HCT116 (cell line): ENCODE results near the gene GPR37. TPM values are rescaled to one million over a fixed set of nuclear protein-coding genes. Genes with fewer than 3 reads are reported as not detected.

ENCODE experiments used
- ATAC-seq: fragments of 200-7000 bp; cut with Tn5 transposase; 2 replicates; pipeline ENCODE4 v1.9.1; 2020; ENCODE audit warnings: mild to moderate bottlenecking, moderate library complexity
- BruUV-seq: library from RNA; stranded (reverse); fragments of 400-500 nt; replicated peaks from 2 replicates; lab custom pipeline; 2021; lab: Mats Ljungman, UMichigan
- CTCF ChIA-PET: fragments of 300-600 bp; sonication (Branson Sonifier 250); formaldehyde crosslinking; loops from one replicate; lab custom pipeline; 2021; ENCODE audit warnings: antibody characterized with exemption; lab: Charles Lee
- POLR2A ChIA-PET: fragments of 300-600, 350-600 bp; sonication (Branson Sonifier 250); formaldehyde crosslinking; loops from one replicate; lab custom pipeline; 2021; ENCODE audit warnings: antibody characterized with exemption; lab: Charles Lee
- RAD21 ChIA-PET, 2 experiments: fragments of 300-600 bp; sonication (Branson Sonifier 250); formaldehyde crosslinking; loops; one replicate each; lab custom pipeline; 2023; ENCODE audit warnings: low total read pairs in 2 of 2; ENCODE audit not compliant: uncharacterized antibody in 2 of 2, unreplicated experiment in 2 of 2, low non-redundant PET in 1 of 2; lab: Charles Lee
- DNase-seq: peaks from one replicate; pipeline ENCODE4 v3.0.0-alpha.2; 2010; ENCODE audit warnings: low read depth, low spot score
- H2AFZ ChIP-seq: fragments of 200-600 bp; shearing (Covaris generic), sonication (generic); 2 replicates; pipeline ENCODE4 v1.6.1; 2017; ENCODE audit warnings: low read depth, mixed run types, mixed read lengths, antibody characterized with exemption, low read length; ENCODE audit not compliant: poor library complexity, severe bottlenecking
- H3K27ac ChIP-seq: 2 replicates; pipeline ENCODE4 v1.5.1; 2012; ENCODE audit warnings: low read depth, low read length
- H3K27me3 ChIP-seq: fragments of 200-600 bp; sonication (generic); 2 replicates; pipeline ENCODE4 v1.6.1; 2016; ENCODE audit warnings: mixed run types, low read length, mixed read lengths; ENCODE audit not compliant: insufficient read depth
- H3K36me3 ChIP-seq, 2 experiments: fragments of 200-500 bp in 1 of 2; fragments of 200-600 bp in 1 of 2; sonication (Bioruptor generic) in 1 of 2; sonication (generic) in 1 of 2; 2 replicates each; pipeline versions ENCODE4 v1.5.1 to v1.6.1; 2014 to 2016; ENCODE audit warnings: low read length in 2 of 2, inconsistent platforms in 1 of 2, mixed read lengths in 1 of 2, mixed run types in 1 of 2; ENCODE audit not compliant: insufficient read depth in 2 of 2, control insufficient read depth in 1 of 2
- H3K4me1 ChIP-seq, 2 experiments: fragments of 200-600 bp in 1 of 2; sonication (generic) in 1 of 2; 2 replicates each; pipeline versions ENCODE4 v1.5.1 to v1.6.1; 2012 to 2017; ENCODE audit warnings: low read length in 2 of 2, inconsistent platforms in 1 of 2, mild to moderate bottlenecking in 1 of 2, mixed read lengths in 1 of 2, mixed run types in 1 of 2, moderate library complexity in 1 of 2; ENCODE audit not compliant: insufficient read depth in 2 of 2, control insufficient read depth in 1 of 2
- H3K4me2 ChIP-seq: fragments of 200-600 bp; sonication (generic); 2 replicates; pipeline ENCODE4 v1.6.1; 2017; ENCODE audit warnings: mixed run types, low read length, mixed read lengths
- H3K4me3 ChIP-seq, 2 experiments: fragments of 200-600 bp in 1 of 2; sonication (generic) in 1 of 2; replicated peaks in 1 of 2; 2 replicates each; pipeline ENCODE4 v1.5.1; 2011 to 2016; ENCODE audit warnings: low read length in 2 of 2, control low read depth in 1 of 2, low read depth in 1 of 2, mild to moderate bottlenecking in 1 of 2, mixed read lengths in 1 of 2, mixed run types in 1 of 2
- H3K79me2 ChIP-seq: fragments of 200-600 bp; sonication (generic); 2 replicates; pipeline ENCODE4 v1.6.1; 2017; ENCODE audit warnings: mild to moderate bottlenecking, mixed run types, low read length, moderate library complexity, mixed read lengths; ENCODE audit not compliant: insufficient read depth
- H3K9ac ChIP-seq: fragments of 200-600 bp; sonication (generic); 2 replicates; pipeline ENCODE4 v1.6.1; 2016; ENCODE audit warnings: low read length, mixed read lengths
- H3K9me2 ChIP-seq: fragments of 200-600 bp; sonication (generic), shearing (Covaris generic); 2 replicates; pipeline ENCODE4 v1.6.1; 2017; ENCODE audit warnings: mixed run types, mild to moderate bottlenecking, moderate library complexity; ENCODE audit not compliant: insufficient read depth
- H3K9me3 ChIP-seq, 2 experiments: fragments of 200-500 bp in 1 of 2; fragments of 200-600 bp in 1 of 2; sonication (Bioruptor generic) in 1 of 2; sonication (generic) in 1 of 2; 2 replicates each; pipeline ENCODE4 v1.6.1; 2014 to 2017; ENCODE audit warnings: low read length in 2 of 2, mixed read lengths in 2 of 2, inconsistent platforms in 1 of 2, low read depth in 1 of 2, mild to moderate bottlenecking in 1 of 2, mixed run types in 1 of 2, moderate library complexity in 1 of 2; ENCODE audit not compliant: control insufficient read depth in 1 of 2, insufficient read depth in 1 of 2
- H4K20me1 ChIP-seq: fragments of 200-600 bp; sonication (generic), shearing (Covaris generic); 2 replicates; pipeline ENCODE4 v1.6.1; 2017; ENCODE audit warnings: mixed run types, mild to moderate bottlenecking, moderate library complexity; ENCODE audit not compliant: insufficient read depth
- CBX3 ChIP-seq: IDR thresholded peaks from 2 replicates; pipeline ENCODE4 v1.6.1; 2012; ENCODE audit warnings: low read depth
- CEBPB ChIP-seq: IDR thresholded peaks from 2 replicates; pipeline ENCODE4 v1.6.1; 2012; ENCODE audit warnings: low read depth
- ELF1 ChIP-seq: IDR thresholded peaks from 2 replicates; pipeline ENCODE4 v1.6.1; 2012; ENCODE audit warnings: low read depth, borderline replicate concordance
- EZH2 ChIP-seq: fragments of 200-600 bp; sonication (generic); IDR thresholded peaks from 2 replicates; pipeline ENCODE4 v1.6.1; 2017; ENCODE audit warnings: antibody characterized with exemption, mixed run types
- EZH2phosphoT487 ChIP-seq: fragments of 200-600 bp; IDR thresholded peaks from 2 replicates; pipeline ENCODE4 v1.6.1; 2018; ENCODE audit warnings: antibody characterized with exemption, borderline replicate concordance
- POLR2A ChIP-seq: IDR thresholded peaks from 2 replicates; pipeline ENCODE4 v1.7.0; 2011; ENCODE audit warnings: borderline replicate concordance; ENCODE audit not compliant: insufficient read depth, insufficient read length; ENCODE audit errors: extremely low read depth
- POLR2AphosphoS5 ChIP-seq: IDR thresholded peaks from 2 replicates; pipeline ENCODE4 v1.6.1; 2011; ENCODE audit warnings: mild to moderate bottlenecking, low read depth, low read length, moderate library complexity
- RAD21 ChIP-seq: IDR thresholded peaks from 2 replicates; pipeline ENCODE4 v1.6.1; 2012; ENCODE audit warnings: low read depth, mild to moderate bottlenecking
- SIN3A ChIP-seq: IDR thresholded peaks from 2 replicates; pipeline ENCODE4 v1.6.1; 2012; ENCODE audit warnings: low read depth
- SP1 ChIP-seq: IDR thresholded peaks from 2 replicates; pipeline ENCODE4 v1.6.1; 2012; ENCODE audit warnings: low read depth
- SRF ChIP-seq: IDR thresholded peaks from 2 replicates; pipeline ENCODE4 v1.6.1; 2012; ENCODE audit warnings: low read depth
- TCF7L2 ChIP-seq: IDR thresholded peaks from 2 replicates; pipeline ENCODE4 v1.7.0; 2011; ENCODE audit warnings: borderline replicate concordance, inconsistent platforms; ENCODE audit not compliant: insufficient read depth, insufficient read length; ENCODE audit errors: extremely low read depth
- YY1 ChIP-seq: IDR thresholded peaks from 2 replicates; pipeline ENCODE4 v1.6.1; 2011; ENCODE audit warnings: low read length, low read depth, moderate library complexity, mild to moderate bottlenecking; ENCODE audit not compliant: insufficient replicate concordance; ENCODE audit errors: extremely low read depth
- ZFX ChIP-seq: fragments of 450-650 bp; IDR thresholded peaks from 2 replicates; pipeline ENCODE4 v1.6.1; 2017
- ZNF274 ChIP-seq: fragments of 200-500 bp; sonication (Bioruptor generic); IDR thresholded peaks from 2 replicates; pipeline ENCODE4 v1.6.1; 2014; ENCODE audit warnings: mild to moderate bottlenecking, low read depth, low read length, inconsistent platforms
- intact Hi-C: fragments of 100-400 bp; cut with micrococcal nuclease; formaldehyde crosslinking; loops from 2 replicates; pipeline ENCODE4 v1.10.0; 2022
- total RNA-seq: library from RNA; stranded (reverse); gene quantifications from one replicate; pipeline ENCODE4 v1.2.1, GENCODE V29; 2021; ENCODE audit not compliant: unreplicated experiment
- TF ChIP-seq, protein P1 (sequence below): IDR thresholded peaks from 2 replicates; pipeline ENCODE4 v1.6.1; 2011; ENCODE audit warnings: mild to moderate bottlenecking, low read length, moderate library complexity; ENCODE audit not compliant: insufficient replicate concordance; ENCODE audit errors: extremely low read depth
- TF ChIP-seq, protein P2 (sequence below): IDR thresholded peaks from 2 replicates; pipeline ENCODE4 v1.6.1; 2012
- TF ChIP-seq, protein P3 (sequence below), 3 experiments: fragments of 200-600 bp in 1 of 3; sonication (generic) in 1 of 3; IDR thresholded peaks in 2 of 3; conservative IDR thresholded peaks in 1 of 3; 2 replicates each; pipeline ENCODE4 v1.5.1; 2012 to 2017; ENCODE audit warnings: low read depth in 2 of 3, low read length in 2 of 3, antibody characterized with exemption in 1 of 3, borderline replicate concordance in 1 of 3, control low read depth in 1 of 3, mild to moderate bottlenecking in 1 of 3, mixed read lengths in 1 of 3, mixed run types in 1 of 3, moderate library complexity in 1 of 3; ENCODE audit not compliant: insufficient read depth in 1 of 3
- TF ChIP-seq, protein P4 (sequence below): IDR thresholded peaks from 2 replicates; pipeline ENCODE4 v1.6.1; 2012

Gene GPR37
- total RNA-seq, 1 experiment from 2014 or later: 2.2 TPM

DNA sequence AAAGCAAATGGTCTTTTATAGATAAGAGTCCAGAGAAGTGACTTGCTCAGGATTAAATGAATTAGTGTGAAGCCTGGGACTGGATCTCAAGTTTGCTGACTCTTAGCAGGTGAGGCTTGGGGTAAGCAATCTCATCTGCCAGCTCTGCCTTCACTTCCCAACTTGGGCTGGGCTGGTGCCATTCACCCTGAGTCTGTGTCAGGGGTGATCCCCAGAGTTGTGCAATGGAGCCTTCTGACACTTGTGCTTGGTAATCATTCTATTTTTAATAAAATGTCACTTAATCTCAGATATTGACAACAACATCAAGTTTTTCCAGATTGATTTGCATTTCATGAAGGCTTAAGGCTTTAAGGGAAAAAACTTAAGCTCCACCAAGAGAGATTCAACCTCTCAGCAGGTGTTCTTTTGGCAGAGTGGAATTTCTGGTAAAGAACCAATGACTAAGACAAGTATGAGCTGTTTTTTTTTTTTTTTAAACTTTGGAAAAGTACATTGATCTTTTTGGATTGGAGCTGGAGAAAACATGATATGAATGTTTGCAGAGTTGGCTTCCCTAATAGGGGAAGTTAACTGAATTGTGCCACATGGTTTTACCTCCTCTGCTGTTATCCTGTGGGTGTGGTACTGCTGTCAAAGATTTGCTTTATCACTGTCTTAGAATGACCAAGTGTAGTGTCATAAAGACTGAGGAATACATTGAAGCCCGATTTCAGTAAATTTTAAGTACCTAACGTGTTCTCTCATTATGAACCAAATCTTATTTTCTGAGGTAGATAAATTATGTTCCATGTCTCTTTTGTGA lies 48.6 kb upstream of the GPR37 start:
- intact Hi-C loops: no loop called here
- H3K9ac ChIP-seq: no peak overlapping the region
- H3K4me2 ChIP-seq: no peak overlapping the region
- no peaks in the 10 kb centered on the region; a peak in 1 of 4 replicates for H3K4me1 ChIP-seq
- H3K4me3 ChIP-seq: no peak overlapping the region
- H3K9me2 ChIP-seq: no peaks in the 10 kb centered on the region
- ATAC-seq (no peak), DNase-seq (no peak)
- TF ChIP-seq, protein P1, sequence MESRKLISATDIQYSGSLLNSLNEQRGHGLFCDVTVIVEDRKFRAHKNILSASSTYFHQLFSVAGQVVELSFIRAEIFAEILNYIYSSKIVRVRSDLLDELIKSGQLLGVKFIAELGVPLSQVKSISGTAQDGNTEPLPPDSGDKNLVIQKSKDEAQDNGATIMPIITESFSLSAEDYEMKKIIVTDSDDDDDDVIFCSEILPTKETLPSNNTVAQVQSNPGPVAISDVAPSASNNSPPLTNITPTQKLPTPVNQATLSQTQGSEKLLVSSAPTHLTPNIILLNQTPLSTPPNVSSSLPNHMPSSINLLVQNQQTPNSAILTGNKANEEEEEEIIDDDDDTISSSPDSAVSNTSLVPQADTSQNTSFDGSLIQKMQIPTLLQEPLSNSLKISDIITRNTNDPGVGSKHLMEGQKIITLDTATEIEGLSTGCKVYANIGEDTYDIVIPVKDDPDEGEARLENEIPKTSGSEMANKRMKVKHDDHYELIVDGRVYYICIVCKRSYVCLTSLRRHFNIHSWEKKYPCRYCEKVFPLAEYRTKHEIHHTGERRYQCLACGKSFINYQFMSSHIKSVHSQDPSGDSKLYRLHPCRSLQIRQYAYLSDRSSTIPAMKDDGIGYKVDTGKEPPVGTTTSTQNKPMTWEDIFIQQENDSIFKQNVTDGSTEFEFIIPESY: no peak
- TF ChIP-seq ELF1 (no peak), ZNF274 (no peak), POLR2A (no peak), CEBPB (no peak), EZH2phosphoT487 (no peak), YY1 (no peak), POLR2AphosphoS5 (no peak), SIN3A (no peak), SP1 (no peak), SRF (no peak), CBX3 (no peak), RAD21 (no peak), ZFX (no peak), EZH2 (no peak), TCF7L2 (no peak)
- TF ChIP-seq, protein P2, sequence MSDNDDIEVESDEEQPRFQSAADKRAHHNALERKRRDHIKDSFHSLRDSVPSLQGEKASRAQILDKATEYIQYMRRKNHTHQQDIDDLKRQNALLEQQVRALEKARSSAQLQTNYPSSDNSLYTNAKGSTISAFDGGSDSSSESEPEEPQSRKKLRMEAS: no peak
- TF ChIP-seq, protein P3, sequence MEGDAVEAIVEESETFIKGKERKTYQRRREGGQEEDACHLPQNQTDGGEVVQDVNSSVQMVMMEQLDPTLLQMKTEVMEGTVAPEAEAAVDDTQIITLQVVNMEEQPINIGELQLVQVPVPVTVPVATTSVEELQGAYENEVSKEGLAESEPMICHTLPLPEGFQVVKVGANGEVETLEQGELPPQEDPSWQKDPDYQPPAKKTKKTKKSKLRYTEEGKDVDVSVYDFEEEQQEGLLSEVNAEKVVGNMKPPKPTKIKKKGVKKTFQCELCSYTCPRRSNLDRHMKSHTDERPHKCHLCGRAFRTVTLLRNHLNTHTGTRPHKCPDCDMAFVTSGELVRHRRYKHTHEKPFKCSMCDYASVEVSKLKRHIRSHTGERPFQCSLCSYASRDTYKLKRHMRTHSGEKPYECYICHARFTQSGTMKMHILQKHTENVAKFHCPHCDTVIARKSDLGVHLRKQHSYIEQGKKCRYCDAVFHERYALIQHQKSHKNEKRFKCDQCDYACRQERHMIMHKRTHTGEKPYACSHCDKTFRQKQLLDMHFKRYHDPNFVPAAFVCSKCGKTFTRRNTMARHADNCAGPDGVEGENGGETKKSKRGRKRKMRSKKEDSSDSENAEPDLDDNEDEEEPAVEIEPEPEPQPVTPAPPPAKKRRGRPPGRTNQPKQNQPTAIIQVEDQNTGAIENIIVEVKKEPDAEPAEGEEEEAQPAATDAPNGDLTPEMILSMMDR (IDR thresholded peaks at IDR 0.05 in 2 of 3, conservative IDR thresholded peaks at IDR 0.05 in 1 of 3; ENCODE audit: borderline replicate concordance in 1 of 3, insufficient read depth in 1 of 3, low read depth in 2 of 3, low read length in 2 of 3): no peak
- TF ChIP-seq, protein P4, sequence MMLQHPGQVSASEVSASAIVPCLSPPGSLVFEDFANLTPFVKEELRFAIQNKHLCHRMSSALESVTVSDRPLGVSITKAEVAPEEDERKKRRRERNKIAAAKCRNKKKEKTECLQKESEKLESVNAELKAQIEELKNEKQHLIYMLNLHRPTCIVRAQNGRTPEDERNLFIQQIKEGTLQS: no peak
- H3K27ac ChIP-seq: no peak overlapping the region
- POLR2A ChIA-PET: no interaction called here
- RAD21 ChIA-PET: no interaction called here
- no peaks in the 10 kb centered on the region for H4K20me1 ChIP-seq
- H3K27me3 ChIP-seq: no peaks in the 10 kb centered on the region
- no TSS peak for BruUV-seq
- H3K9me3 ChIP-seq: no peaks in the 10 kb centered on the region
- CTCF ChIA-PET: no interaction called here
- no peak overlapping the region for H2AFZ ChIP-seq
- no peaks in the 10 kb centered on the region for H3K36me3 ChIP-seq
- no peaks in the 10 kb centered on the region for H3K79me2 ChIP-seq
